IMR-90 (cell line): ENCODE data around the gene RPS10. TPM values are rescaled to one million over a fixed set of nuclear protein-coding genes. Genes with fewer than 3 reads are reported as not detected.

Source experiments
- ATAC-seq: fragments of 200-7000 bp; cut with Tn5 transposase; 2 replicates; pipeline ENCODE4 v1.9.1; 2020; ENCODE audit warnings: low read depth, mild to moderate bottlenecking, moderate library complexity
- BruUV-seq: library from RNA; stranded (reverse); fragments of 400-500 nt; replicated peaks from 2 replicates; lab custom pipeline; 2021; lab: Mats Ljungman, UMichigan
- CTCF ChIA-PET: fragments of 300-600 bp; formaldehyde crosslinking; extraction: SDS; loops from one replicate; lab custom pipeline; 2021; ENCODE audit warnings: antibody characterized with exemption; lab: Yijun Ruan, JAX
- POLR2A ChIA-PET: fragments of 300-600 bp; sonication (Branson Sonifier 250); formaldehyde crosslinking; loops from one replicate; lab custom pipeline; 2022; ENCODE audit warnings: antibody characterized with exemption; ENCODE audit not compliant: unreplicated experiment; lab: Charles Lee
- DNase-seq: peaks from one replicate; pipeline ENCODE4 v3.0.0; 2013
- H2AFZ ChIP-seq: replicated peaks from 2 replicates; pipeline ENCODE3; 2013; ENCODE audit warnings: low read length, mild to moderate bottlenecking; ENCODE audit not compliant: poor library complexity
- H2AK5ac ChIP-seq: 2 replicates; pipeline ENCODE4 v1.6.1; 2013; ENCODE audit warnings: low read depth, low read length, inconsistent platforms
- H2AK9ac ChIP-seq: replicated peaks from 2 replicates; pipeline ENCODE3; 2013; ENCODE audit warnings: mild to moderate bottlenecking, low read depth, low read length, moderate library complexity; ENCODE audit not compliant: poor library complexity
- H2BK120ac ChIP-seq: 2 replicates; pipeline ENCODE4 v1.6.1; 2013; ENCODE audit warnings: low read depth, low read length, inconsistent platforms
- H2BK15ac ChIP-seq: 3 replicates; pipeline ENCODE4 v1.6.1; 2013; ENCODE audit warnings: low read depth, low read length, inconsistent platforms
- H2BK20ac ChIP-seq: 2 replicates; pipeline ENCODE4 v1.6.1; 2013; ENCODE audit warnings: low read depth, mild to moderate bottlenecking, inconsistent platforms, low read length, moderate library complexity
- H2BK5ac ChIP-seq: 2 replicates; pipeline ENCODE4 v1.6.1; 2013; ENCODE audit warnings: mild to moderate bottlenecking, low read depth, low read length, inconsistent platforms; ENCODE audit not compliant: poor library complexity, severe bottlenecking
- H3K14ac ChIP-seq: replicated peaks from 2 replicates; pipeline ENCODE4 v1.6.1; 2013; ENCODE audit warnings: low read depth, low read length, inconsistent platforms
- H3K18ac ChIP-seq: 2 replicates; pipeline ENCODE4 v1.6.1; 2013; ENCODE audit warnings: low read depth, low read length, control low read depth
- H3K23ac ChIP-seq: 2 replicates; pipeline ENCODE4 v1.6.1; 2013; ENCODE audit warnings: low read depth, low read length, inconsistent platforms
- H3K27ac ChIP-seq: 2 replicates; pipeline ENCODE4 v1.5.1; 2013; ENCODE audit warnings: mild to moderate bottlenecking, control low read depth, low read length; ENCODE audit not compliant: insufficient read depth
- H3K27me3 ChIP-seq: 2 replicates; pipeline ENCODE4 v1.6.1; 2013; ENCODE audit warnings: low read length; ENCODE audit not compliant: control insufficient read depth, insufficient read depth
- H3K36me3 ChIP-seq: 2 replicates; pipeline ENCODE4 v1.6.1; 2013; ENCODE audit warnings: low read length, mixed read lengths; ENCODE audit not compliant: control insufficient read depth, insufficient read depth
- H3K4ac ChIP-seq: 2 replicates; pipeline ENCODE4 v1.6.1; 2013; ENCODE audit warnings: low read depth, low read length, inconsistent platforms
- H3K4me1 ChIP-seq: 2 replicates; pipeline ENCODE4 v1.6.1; 2013; ENCODE audit warnings: low read length, mixed read lengths; ENCODE audit not compliant: control insufficient read depth, insufficient read depth
- H3K4me2 ChIP-seq: 2 replicates; pipeline ENCODE4 v1.6.1; 2013; ENCODE audit warnings: low read depth, mild to moderate bottlenecking, control low read depth, low read length, moderate library complexity
- H3K4me3 ChIP-seq: 2 replicates; pipeline ENCODE4 v1.5.1; 2013; ENCODE audit warnings: low read depth, mild to moderate bottlenecking, control low read depth, low read length, moderate library complexity; ENCODE audit not compliant: insufficient read depth
- H3K56ac ChIP-seq: 2 replicates; pipeline ENCODE4 v1.6.1; 2013; ENCODE audit warnings: low read length, inconsistent platforms; ENCODE audit not compliant: insufficient read depth; ENCODE audit errors: extremely low read depth
- H3K79me1 ChIP-seq, 2 experiments: 2 replicates each; pipeline ENCODE4 v1.6.1; 2013; ENCODE audit warnings: low read length in 2 of 2, inconsistent platforms in 1 of 2, low read depth in 1 of 2
- H3K9ac ChIP-seq: 2 replicates; pipeline ENCODE4 v1.6.1; 2013; ENCODE audit warnings: low read depth, low read length, control low read depth
- H3K9me1 ChIP-seq: 2 replicates; pipeline ENCODE4 v1.6.1; 2013; ENCODE audit warnings: low read length, inconsistent platforms; ENCODE audit not compliant: insufficient read depth
- H3K9me3 ChIP-seq: 2 replicates; pipeline ENCODE4 v1.6.1; 2013; ENCODE audit warnings: low read length; ENCODE audit not compliant: control insufficient read depth, insufficient read depth
- H4K20me1 ChIP-seq: 2 replicates; pipeline ENCODE4 v1.6.1; 2013; ENCODE audit warnings: low read length, inconsistent platforms; ENCODE audit not compliant: insufficient read depth
- H4K5ac ChIP-seq: 2 replicates; pipeline ENCODE4 v1.6.1; 2013; ENCODE audit warnings: mild to moderate bottlenecking, low read depth, low read length, control low read depth
- H4K8ac ChIP-seq, 2 experiments: 2 replicates each; pipeline ENCODE4 v1.6.1; 2013; ENCODE audit warnings: low read depth in 2 of 2, low read length in 2 of 2, control low read depth in 1 of 2, inconsistent platforms in 1 of 2
- H4K91ac ChIP-seq: 2 replicates; pipeline ENCODE4 v1.6.1; 2013; ENCODE audit warnings: low read depth, low read length, inconsistent platforms; ENCODE audit not compliant: insufficient read depth
- CEBPB ChIP-seq: IDR thresholded peaks from 2 replicates; pipeline ENCODE4 v1.6.1; 2012; ENCODE audit warnings: low read depth, low read length, improper control_type of control experiment
- CHD1 ChIP-seq: IDR thresholded peaks from 2 replicates; pipeline ENCODE4 v1.6.1; 2012; ENCODE audit warnings: low read depth, low read length, improper control_type of control experiment
- MAFK ChIP-seq: IDR thresholded peaks from 2 replicates; pipeline ENCODE4 v1.6.1; 2012; ENCODE audit warnings: low read depth, low read length, improper control_type of control experiment
- MAZ ChIP-seq: IDR thresholded peaks from 2 replicates; pipeline ENCODE4 v1.6.1; 2012; ENCODE audit warnings: low read depth, mild to moderate bottlenecking, low read length, improper control_type of control experiment, moderate library complexity, borderline replicate concordance
- MXI1 ChIP-seq: IDR thresholded peaks from 2 replicates; pipeline ENCODE4 v1.6.1; 2012; ENCODE audit warnings: low read depth, mild to moderate bottlenecking, low read length, moderate library complexity, borderline replicate concordance
- NFE2L2 ChIP-seq: fragments of 150-350 bp; IDR thresholded peaks from 2 replicates; pipeline ENCODE4 v1.6.1; 2016; ENCODE audit warnings: low read depth, mild to moderate bottlenecking, low read length
- POLR2A ChIP-seq: IDR thresholded peaks from 2 replicates; pipeline ENCODE4 v1.6.1; 2012; ENCODE audit warnings: mild to moderate bottlenecking, low read depth, low read length
- RCOR1 ChIP-seq: IDR thresholded peaks from 2 replicates; pipeline ENCODE4 v1.6.1; 2012; ENCODE audit warnings: mild to moderate bottlenecking, low read length, improper control_type of control experiment; ENCODE audit not compliant: insufficient replicate concordance
- SMC3 ChIP-seq: fragments of 150-350 bp; IDR thresholded peaks from 2 replicates; pipeline ENCODE4 v1.6.1; 2016; ENCODE audit warnings: low read depth, mild to moderate bottlenecking, antibody characterized with exemption, low read length, moderate library complexity
- WGBS, 2 experiments: methylation state at CpG; one replicate each; pipeline versions ENCODE4 v1.1.5 to v1.1.7; 2013; ENCODE audit warnings: missing lambda C conversion rate in 2 of 2; ENCODE audit not compliant: insufficient read length in 1 of 2; ENCODE audit errors: extremely low coverage in 2 of 2; 5-methylcytosine and 5-hydroxymethylcytosine counted together
- dilution Hi-C: fragments of 300-500 bp; cut with HindIII; formaldehyde crosslinking; loops from one replicate; pipeline ENCODE4 v1.14.3; 2018; ENCODE audit warnings: low sequenced_read_pairs; ENCODE audit not compliant: unreplicated experiment
- in situ Hi-C: fragments of 300-500 bp; cut with MboI; formaldehyde crosslinking; loops from 3 replicates; pipeline ENCODE4 v1.14.3; 2019; ENCODE audit warnings: low sequenced_read_pairs, inconsistent platforms, mixed read lengths
- intact Hi-C: fragments of 100-400 bp; cut with micrococcal nuclease; formaldehyde crosslinking; loops from 2 replicates; pipeline ENCODE4 v1.10.0; 2022
- polyA plus RNA-seq, 3 experiments: library from polyadenylated mRNA; depleted of rRNA; stranded (reverse); fragments of >200 nt; gene quantifications; 2 replicates each; pipeline ENCODE4 v1.2.3, GENCODE V29; 2012; ENCODE audit warnings: low replicate concordance in 1 of 3
- total RNA-seq: library from RNA; depleted of rRNA; stranded (reverse); fragments of >200 nt; gene quantifications from 2 replicates; pipeline ENCODE4 v1.2.3, GENCODE V29; 2012
- TF ChIP-seq, protein P1 (sequence below): fragments of 150-350 bp; IDR thresholded peaks from 2 replicates; pipeline ENCODE4 v1.6.1; 2017; ENCODE audit warnings: mild to moderate bottlenecking, antibody characterized with exemption, low read length, low read depth
- TF ChIP-seq, protein P2 (sequence below): fragments of 150-350 bp; IDR thresholded peaks from 2 replicates; pipeline ENCODE4 v1.6.1; 2016; ENCODE audit warnings: low read depth, mild to moderate bottlenecking, low read length, moderate library complexity, borderline replicate concordance

RPS10 gene
- total and polyA plus RNA-seq, 2 of the 4 experiments (the other 2 are of a cell fraction): 5,462 to 5,584 TPM

DNA sequence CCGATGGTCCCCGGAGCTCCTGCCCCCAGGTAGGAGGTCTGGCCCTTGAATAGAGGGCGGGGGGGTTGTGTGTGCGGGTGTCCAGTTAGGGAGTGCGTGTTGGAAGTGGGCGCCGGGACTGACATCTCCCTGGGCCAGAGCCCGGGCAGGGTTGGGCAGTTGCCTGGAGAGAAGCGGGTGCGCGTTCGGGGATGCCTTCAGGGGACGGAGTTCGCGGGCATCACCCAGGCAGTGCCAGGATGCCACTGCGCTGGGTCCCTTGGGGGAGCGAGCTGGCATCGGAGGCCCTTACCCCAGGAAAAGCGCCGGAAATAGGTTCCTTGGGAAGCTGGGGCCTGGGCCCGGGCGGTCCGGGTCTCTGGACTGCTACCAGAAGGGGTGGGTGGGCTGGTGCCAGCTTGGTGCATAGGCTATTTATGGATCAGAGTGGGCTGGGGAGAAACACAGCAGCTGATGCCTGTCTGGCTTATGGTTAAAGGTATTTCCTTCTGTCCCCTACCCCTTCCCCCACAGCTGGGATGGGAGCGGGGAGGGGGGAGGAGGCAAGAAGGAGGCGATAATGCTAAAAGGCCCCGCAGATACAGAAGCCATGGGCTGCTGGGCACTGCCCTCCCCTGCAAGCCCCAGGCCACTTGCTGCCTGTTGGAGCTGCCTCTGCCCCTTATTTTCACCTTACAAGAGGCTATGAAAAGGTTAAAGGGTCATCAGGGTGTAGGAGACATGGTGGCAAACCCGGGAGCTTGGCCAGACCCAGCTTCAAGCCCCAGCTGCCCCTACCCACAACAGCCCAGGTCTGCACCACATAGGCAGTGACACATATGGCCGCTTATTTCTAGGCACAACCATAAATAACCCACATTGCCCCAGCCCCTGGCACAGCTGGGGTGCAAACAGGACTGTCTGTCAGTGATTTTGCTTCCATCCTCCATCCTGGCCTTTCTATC lies 40.6 kb upstream of the RPS10 start:
- Histone ChIP-seq H2BK120ac (no peak overlapping the region), H3K9ac (no peak overlapping the region), H3K4me2 (peak overlapping the region; percentile 85; the same call in 1 of the 2 replicates), H4K91ac (no peak overlapping the region), H2AK9ac (no peak overlapping the region), H3K79me1 (no peaks in the 10 kb centered on the region), H3K56ac (no peak overlapping the region), H4K20me1 (no peaks in the 10 kb centered on the region), H3K9me1 (no peaks in the 10 kb centered on the region; the same call in 1 of the 2 replicates), H2BK5ac (no peak overlapping the region), H2AFZ (peak overlapping the region; percentile 67), H3K18ac (no peak overlapping the region), H3K4me1 (peaks cover 4% of the 10 kb centered on the region; the same call in 1 of the 2 replicates), H3K4ac (no peak overlapping the region), H3K14ac (no peak overlapping the region), H4K8ac (no peak overlapping the region), H3K9me3 (no peaks in the 10 kb centered on the region), H2BK20ac (no peak overlapping the region), H4K5ac (no peak overlapping the region), H3K23ac (no peak overlapping the region), H2AK5ac (no peak overlapping the region), H3K27me3 (peaks cover 38% of the 10 kb centered on the region), H2BK15ac (no peak overlapping the region), H3K4me3 (peak overlapping the region; percentile 35), H3K27ac (no peak overlapping the region), H3K36me3 (no peaks in the 10 kb centered on the region)
- no TSS peak for BruUV-seq
- 11% methylated on average over 9 of the region's 28 CpGs; no CpG with 5 or more reads in 1 of the 2 experiments for WGBS, 2 experiments
- DNase-seq: no peak
- POLR2A ChIA-PET: no interaction called here
- dilution Hi-C loops (no loop called here), intact Hi-C loops (no loop called here), in situ Hi-C loops (no loop called here)
- no peak for TF ChIP-seq NFE2L2
- no peak for TF ChIP-seq MAFK
- TF ChIP-seq RCOR1: no peak
- TF ChIP-seq POLR2A: no peak
- no peak for TF ChIP-seq CEBPB
- TF ChIP-seq, protein P1, sequence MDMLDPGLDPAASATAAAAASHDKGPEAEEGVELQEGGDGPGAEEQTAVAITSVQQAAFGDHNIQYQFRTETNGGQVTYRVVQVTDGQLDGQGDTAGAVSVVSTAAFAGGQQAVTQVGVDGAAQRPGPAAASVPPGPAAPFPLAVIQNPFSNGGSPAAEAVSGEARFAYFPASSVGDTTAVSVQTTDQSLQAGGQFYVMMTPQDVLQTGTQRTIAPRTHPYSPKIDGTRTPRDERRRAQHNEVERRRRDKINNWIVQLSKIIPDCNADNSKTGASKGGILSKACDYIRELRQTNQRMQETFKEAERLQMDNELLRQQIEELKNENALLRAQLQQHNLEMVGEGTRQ: no peak
- no peak for TF ChIP-seq CHD1
- TF ChIP-seq, protein P2, sequence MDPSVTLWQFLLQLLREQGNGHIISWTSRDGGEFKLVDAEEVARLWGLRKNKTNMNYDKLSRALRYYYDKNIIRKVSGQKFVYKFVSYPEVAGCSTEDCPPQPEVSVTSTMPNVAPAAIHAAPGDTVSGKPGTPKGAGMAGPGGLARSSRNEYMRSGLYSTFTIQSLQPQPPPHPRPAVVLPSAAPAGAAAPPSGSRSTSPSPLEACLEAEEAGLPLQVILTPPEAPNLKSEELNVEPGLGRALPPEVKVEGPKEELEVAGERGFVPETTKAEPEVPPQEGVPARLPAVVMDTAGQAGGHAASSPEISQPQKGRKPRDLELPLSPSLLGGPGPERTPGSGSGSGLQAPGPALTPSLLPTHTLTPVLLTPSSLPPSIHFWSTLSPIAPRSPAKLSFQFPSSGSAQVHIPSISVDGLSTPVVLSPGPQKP: no peak
- TF ChIP-seq SMC3: no peak
- no peak for TF ChIP-seq MXI1
- no peak for TF ChIP-seq MAZ
- CTCF ChIA-PET: interaction anchor here (0.6 kb wide), 1 partner anchor 270 kb away, joined by 3 read pairs; no protein-coding TSS in a partner anchor
- peak; percentile 8; the same call in 1 of the 2 replicates for ATAC-seq
